NCI-H2107 (cell line): ENCODE measurements around the gene ATOSB.

Source experiments
- DNase-seq: peaks from one replicate; lab custom pipeline; 2025; lab: John Stamatoyannopoulos, UW

ATOSB gene

GRCh38 chr9:35079426-35080341 is 36.0 kb downstream of the ATOSB start, which contains the start of gene FANCG:
Gene FANCG (minus strand): TSS chr9:35079942. CDS start chr9:35079524, 418 bp downstream.
- peak; percentile 82 for DNase-seq

- DNase-seq, result no peak
Measured at GRCh38 chr9:35079041-35079425, 36.6 kb downstream of the ATOSB start.

GRCh38 chr9:35078066-35078465 is 37.6 kb downstream of the ATOSB start:
- no peak for DNase-seq

GRCh38 chr9:35076848-35077247 is 38.8 kb downstream of the ATOSB start:
- no peak for DNase-seq

GRCh38 chr9:35075358-35075757 is 40.3 kb downstream of the ATOSB start:
- no peak for DNase-seq

- DNase-seq, result no peak
Measured at GRCh38 chr9:35074791-35075190, 40.9 kb downstream of the ATOSB start.

- no peak for DNase-seq
Measured at GRCh38 chr9:35074141-35074540, 41.5 kb downstream of the ATOSB start.

GRCh38 chr9:35073279-35073612 is 42.4 kb downstream of the ATOSB start:
- no peak for DNase-seq

GRCh38 chr9:35072461-35073278 is 43.0 kb downstream of the ATOSB start, which contains the start of gene VCP:
Gene VCP (minus strand): TSS chr9:35072625. CDS start chr9:35072353, 272 bp downstream.
- peak; percentile 98 for DNase-seq

- DNase-seq, result peak; percentile 47
Measured at GRCh38 chr9:35071814-35072460, 43.7 kb downstream of the ATOSB start.

- no peak for DNase-seq
Measured at GRCh38 chr9:35070823-35071813, 44.5 kb downstream of the ATOSB start.

- no peak for DNase-seq
Measured at GRCh38 chr9:35069020-35069419, 46.6 kb downstream of the ATOSB start.

- DNase-seq, result no peak
Measured at GRCh38 chr9:35067056-35067455, 48.6 kb downstream of the ATOSB start.

- no peak for DNase-seq
Measured at GRCh38 chr9:35060548-35061207, 55.0 kb downstream of the ATOSB start.

GRCh38 chr9:35059438-35059837 is 56.2 kb downstream of the ATOSB start:
- DNase-seq, result no peak

GRCh38 chr9:35057271-35057620 is 58.4 kb downstream of the ATOSB start:
- no peak for DNase-seq

- no peak for DNase-seq
Measured at GRCh38 chr9:35056571-35057270, 58.9 kb downstream of the ATOSB start.

GRCh38 chr9:35054871-35055644 is 60.6 kb downstream of the ATOSB start:
- no peak for DNase-seq

- no peak for DNase-seq
Measured at GRCh38 chr9:35054185-35054835, 61.4 kb downstream of the ATOSB start.
